Heart left ventricle (tissue), 16 donors: Measurements from ENCODE around the gene PCK2. TPM values are rescaled to one million over a fixed set of nuclear protein-coding genes. Genes with fewer than 3 reads are reported as not detected.

Experiments used
- ATAC-seq, 4 donors: fragments of 200-7000 bp; cut with Tn5 transposase; one replicate each; pipeline ENCODE4 v1.9.1; 2020 to 2022; ENCODE audit warnings: moderate library complexity in 4 of 4, mild to moderate bottlenecking in 3 of 4, moderate number of reproducible peaks in 1 of 4
- DNase-seq, 5 donors: peaks; one replicate each; pipeline ENCODE4 v3.0.0-alpha.2; 2020
- H3K27ac ChIP-seq, 12 donors: fragments of 200-600 bp; sonication (generic) in 4 of 12; one replicate each; pipeline versions ENCODE4 v1.5.0 to v1.8.0; 2016 to 2022; ENCODE audit warnings: mild to moderate bottlenecking in 2 of 12
- H3K27me3 ChIP-seq, 9 donors: fragments of 200-600 bp; sonication (generic) in 2 of 9; one replicate each; pipeline versions ENCODE4 v1.5.1 to v1.8.0; 2016 to 2022; ENCODE audit warnings: mild to moderate bottlenecking in 3 of 9
- H3K36me3 ChIP-seq, 9 donors: fragments of 200-600 bp; sonication (generic) in 2 of 9; one replicate each; pipeline versions ENCODE4 v1.5.0 to v1.8.0; 2018 to 2022; ENCODE audit warnings: mild to moderate bottlenecking in 2 of 9
- H3K4me1 ChIP-seq, 12 donors: fragments of 200-600 bp; sonication (generic) in 4 of 12; one replicate each; pipeline versions ENCODE4 v1.5.0 to v1.8.0; 2016 to 2022; ENCODE audit warnings: mild to moderate bottlenecking in 3 of 12
- H3K4me3 ChIP-seq, 12 donors: fragments of 200-600 bp; sonication (generic) in 4 of 12; one replicate each; pipeline versions ENCODE4 v1.5.0 to v1.8.0; 2017 to 2022; ENCODE audit warnings: mild to moderate bottlenecking in 9 of 12, moderate library complexity in 4 of 12
- H3K9me3 ChIP-seq, 12 donors: fragments of 200-600 bp; sonication (generic) in 4 of 12; one replicate each; pipeline versions ENCODE4 v1.5.0 to v1.8.0; 2016 to 2022; ENCODE audit warnings: mild to moderate bottlenecking in 1 of 12
- CTCF ChIP-seq, 12 donors: fragments of 200-600 bp; sonication (generic) in 4 of 12; IDR thresholded peaks; one replicate each; pipeline versions ENCODE4 v1.5.0 to v1.8.0; 2018 to 2022; ENCODE audit warnings: antibody characterized with exemption in 12 of 12, mild to moderate bottlenecking in 5 of 12
- POLR2A ChIP-seq, 2 donors: fragments of 450-650 bp; IDR thresholded peaks; one replicate each; pipeline ENCODE4 v1.6.1; 2017; ENCODE audit warnings: antibody characterized with exemption in 2 of 2, mild to moderate bottlenecking in 2 of 2, moderate library complexity in 2 of 2
- WGBS, 4 donors: extraction: QIAGEN DNeasy Blood & Tissue Kit in 2 of 4; methylation state at CpG; one replicate each; pipeline versions ENCODE4 v1.1.5 to v1.1.7; 2013 to 2018; 5-methylcytosine and 5-hydroxymethylcytosine counted together
- intact Hi-C, 10 donors: fragments of 100-400 bp; cut with DNase I; formaldehyde crosslinking; loops; one replicate each; pipeline versions ENCODE4 v1.11.1 to v1.14.2; 2022
- polyA plus RNA-seq, 2 donors: library from polyadenylated mRNA; stranded (reverse); fragments of 200-250 nt; gene quantifications; one replicate each; pipeline ENCODE4 v1.2.3, GENCODE V29; 2013
- total RNA-seq, 9 donors: library from RNA; depleted of rRNA in 2 of 9; stranded (reverse); fragments of >200 nt in 2 of 9; fragmentation: NEBNext Ultra II Directional in 3 of 9; extraction: Animal tissue kit (Norgen Biotek cat#: 25700) in 3 of 9; gene quantifications; one replicate each; pipeline versions ENCODE4 v1.1.0 to v1.2.4, GENCODE V29; 2016 to 2023
- donor health status: ischemic (EF 13 %, LVEDD 7.1; RV severe dilation, severe dysfunction).
- donor health status: healthy with polysubstance abuse.
- donor health status: DM: no; HTN: yes; CAD: no.
- donor health status: DM: no; HTN: no; CAD: no.
- donor health status: ischemic (EF 25% LVEDD 6.9; RV normal size, moderate dysfunction).
- donor health status: ischemic (EF 25% LVEDD 5.7; RV mildly dilated, moderate dysfunction).
- donor health status: healthy.
- donor health status: DM: yes; HTN: yes; CAD: no.
- donor health status: ischemic (EF 35%, LVEDD 5.7; RV mildly dilated, moderate dysfunction).
- donor health status: nonischemic (EF 11% LVEDD 7.7; RV severe dilation, severe dysfunction).
- donor health status: DM: yes; HTN: yes; CAD: no.
- donor health status: PGD.
- donor health status: ischemic (EF 29% LVEDD 5.4; RV normal size, mild dysfunction).
- donor health status: nonischemic (EF 23%, LVEDD 6.1; RV moderate dilation, normal function).

The PCK2 gene
- total and polyA plus RNA-seq, 11 donors, result 1.5 to 14.6 (median 3.9) TPM

GRCh38 chr14:24071836-24072430 lies 22.2 kb upstream of the PCK2 start:
- Histone ChIP-seq H3K4me3 (no peak overlapping the region), H3K4me1 (peaks cover 0 to 6% (median 0%) of the 10 kb centered on the region in 12 donors), H3K27ac (no peak overlapping the region), H3K36me3 (no peaks in the 10 kb centered on the region), H3K27me3 (peaks cover 0 to 31% (median 5%) of the 10 kb centered on the region in 9 donors), H3K9me3 (no peaks in the 10 kb centered on the region)
- WGBS, 4 donors, result 47 to 76% (median 67%) methylated on average over 12 of the region's 12 CpGs
- ATAC-seq (no peak), DNase-seq (no peak)
- TF ChIP-seq CTCF (IDR thresholded peaks at IDR 0.05) (no peak), POLR2A (IDR thresholded peaks at IDR 0.05) (no peak)
- intact Hi-C loops, result no loop called here

GRCh38 chr14:24072436-24072835 lies 21.7 kb upstream of the PCK2 start:
- H3K27ac ChIP-seq, result no peak overlapping the region
- no peaks in the 10 kb centered on the region for H3K9me3 ChIP-seq
- ATAC-seq, result no peak
- peak in 1 of 5 donors; percentile 18 for DNase-seq
- no peak overlapping the region for H3K4me3 ChIP-seq
- no peak for TF ChIP-seq POLR2A (IDR thresholded peaks at IDR 0.05)
- TF ChIP-seq CTCF (IDR thresholded peaks at IDR 0.05), result no peak
- H3K36me3 ChIP-seq, result no peaks in the 10 kb centered on the region
- intact Hi-C loops, result no loop called here
- H3K4me1 ChIP-seq, result peaks cover 0 to 6% (median 0%) of the 10 kb centered on the region in 12 donors
- 67 to 75% (median 71%) methylated on average over 5 to 7 of the region's 7 CpGs for whole genome bisulfite sequencing, 4 donors
- H3K27me3 ChIP-seq, result peaks cover 0 to 31% (median 5%) of the 10 kb centered on the region in 9 donors

GRCh38 chr14:24072881-24073877 lies 20.9 kb upstream of the PCK2 start:
- ATAC-seq (no peak), DNase-seq (peak in 1 of 5 donors; percentile 51)
- Histone ChIP-seq H3K36me3 (no peaks in the 10 kb centered on the region), H3K9me3 (no peaks in the 10 kb centered on the region), H3K4me3 (no peak overlapping the region), H3K27ac (no peak overlapping the region), H3K27me3 (peaks cover 0 to 31% (median 5%) of the 10 kb centered on the region in 9 donors), H3K4me1 (peaks cover 0 to 6% (median 0%) of the 10 kb centered on the region in 12 donors)
- intact Hi-C loops, result no loop called here
- 81 to 89% (median 86%) methylated on average over 25 to 26 of the region's 26 CpGs for WGBS, 4 donors
- TF ChIP-seq POLR2A (IDR thresholded peaks at IDR 0.05) (no peak), CTCF (IDR thresholded peaks at IDR 0.05) (no peak)
